Endothelial cell of umbilical vein (primary cell): Measurements from ENCODE around the gene AP5B1. TPM values are rescaled to one million over a fixed set of nuclear protein-coding genes. Genes with fewer than 3 reads are reported as not detected.

Source experiments
- BruUV-seq: library from RNA; stranded (reverse); fragments of 400-500 nt; replicated peaks from 2 replicates; lab custom pipeline; 2021; lab: Mats Ljungman, UMichigan
- CTCF ChIA-PET: fragments of 300-600, 350-600 bp; sonication (Branson Sonifier 250); formaldehyde crosslinking; loops from one replicate; lab custom pipeline; 2021; ENCODE audit warnings: antibody characterized with exemption, inconsistent platforms; lab: Charles Lee
- POLR2A ChIA-PET: fragments of 300-600, 350-600 bp; sonication (Branson Sonifier 250); formaldehyde crosslinking; loops from one replicate; lab custom pipeline; 2021; ENCODE audit warnings: antibody characterized with exemption, inconsistent platforms; lab: Charles Lee
- DNase-seq: peaks from one replicate; pipeline ENCODE4 v3.0.0-alpha.2; 2011; ENCODE audit warnings: low read depth, low spot score
- FAIRE-seq: peaks from 2 replicates; lab custom pipeline; 2011; peaks lifted over from hg19 to GRCh38; lab: Jason Lieb, UNC
- H2AFZ ChIP-seq: 2 replicates; pipeline ENCODE4 v1.6.0; 2012; ENCODE audit warnings: low read depth, low read length, control low read depth, inconsistent platforms
- H3K27ac ChIP-seq: 2 replicates; pipeline ENCODE4 v1.5.1; 2011; ENCODE audit warnings: low read depth, mild to moderate bottlenecking, control low read depth, low read length, moderate library complexity; ENCODE audit not compliant: insufficient read depth
- H3K27me3 ChIP-seq, 2 experiments: 2 replicates each; pipeline versions ENCODE4 v1.6.0 to v1.6.1; 2011; ENCODE audit warnings: low read length in 2 of 2, mixed read lengths in 1 of 2; ENCODE audit not compliant: control insufficient read depth in 2 of 2, insufficient read depth in 2 of 2
- H3K36me3 ChIP-seq, 2 experiments: 2 replicates in 1 of 2; 3 replicates in 1 of 2; pipeline ENCODE4 v1.5.1; 2011; ENCODE audit warnings: low read length in 2 of 2, mild to moderate bottlenecking in 1 of 2, moderate library complexity in 1 of 2; ENCODE audit not compliant: control insufficient read depth in 2 of 2, insufficient read depth in 2 of 2; ENCODE audit errors: extremely low read depth in 1 of 2
- H3K4me1 ChIP-seq: 3 replicates; pipeline ENCODE4 v1.5.1; 2011; ENCODE audit warnings: mild to moderate bottlenecking, low read length; ENCODE audit not compliant: control insufficient read depth, insufficient read depth; ENCODE audit errors: extremely low read depth
- H3K4me2 ChIP-seq: 2 replicates; pipeline ENCODE4 v1.6.1; 2011; ENCODE audit warnings: low read length, control low read depth, mixed read lengths; ENCODE audit not compliant: insufficient read depth
- H3K4me3 ChIP-seq, 3 experiments: fragments of 200-600 bp in 1 of 3; sonication (generic), shearing (Covaris generic) in 1 of 3; replicated peaks in 1 of 3; 2 replicates each; pipeline ENCODE4 v1.5.1; 2011 to 2016; ENCODE audit warnings: control low read depth in 3 of 3, low read length in 3 of 3, mild to moderate bottlenecking in 2 of 3, inconsistent platforms in 1 of 3, low read depth in 1 of 3, moderate library complexity in 1 of 3; ENCODE audit not compliant: insufficient read depth in 1 of 3
- H3K79me2 ChIP-seq: 2 replicates; pipeline ENCODE4 v1.6.0; 2012; ENCODE audit warnings: low read length, inconsistent platforms; ENCODE audit not compliant: control insufficient read depth, insufficient read depth
- H3K9ac ChIP-seq: replicated peaks from 2 replicates; pipeline ENCODE3; 2011; ENCODE audit warnings: low read length, control low read depth; ENCODE audit not compliant: insufficient read depth; ENCODE audit errors: extremely low read depth
- H3K9me1 ChIP-seq: replicated peaks from 3 replicates; pipeline ENCODE4 v1.6.0; 2011; ENCODE audit warnings: mild to moderate bottlenecking, low read length; ENCODE audit not compliant: control insufficient read depth, insufficient read depth; ENCODE audit errors: extremely low read depth
- H3K9me3 ChIP-seq: replicated peaks from 2 replicates; pipeline ENCODE4 v1.5.1; 2012; ENCODE audit warnings: low read length, inconsistent platforms; ENCODE audit not compliant: control insufficient read depth, insufficient read depth
- H4K20me1 ChIP-seq: replicated peaks from 2 replicates; pipeline ENCODE3; 2011; ENCODE audit warnings: mild to moderate bottlenecking, low read length; ENCODE audit not compliant: control insufficient read depth, insufficient read depth; ENCODE audit errors: extremely low read depth
- EZH2 ChIP-seq: IDR thresholded peaks from 2 replicates; pipeline ENCODE4 v1.6.1; 2012; ENCODE audit warnings: borderline replicate concordance, low read depth, mild to moderate bottlenecking, moderate library complexity, low read length, inconsistent platforms; ENCODE audit not compliant: severe bottlenecking
- FOS ChIP-seq: IDR thresholded peaks from 2 replicates; pipeline ENCODE4 v1.6.1; 2011; ENCODE audit warnings: mild to moderate bottlenecking, low read length, moderate library complexity, borderline replicate concordance; ENCODE audit not compliant: insufficient read depth
- GATA2 ChIP-seq: IDR thresholded peaks from 2 replicates; pipeline ENCODE4 v1.7.0; 2011; ENCODE audit warnings: low read depth, mild to moderate bottlenecking, moderate library complexity, mixed read lengths, low read length; ENCODE audit not compliant: insufficient read length, insufficient read depth
- JUN ChIP-seq: IDR thresholded peaks from 2 replicates; pipeline ENCODE4 v1.6.1; 2011; ENCODE audit warnings: borderline replicate concordance, low read depth; ENCODE audit not compliant: insufficient read length, insufficient read depth
- MYC ChIP-seq: IDR thresholded peaks from one replicate; pipeline ENCODE4 v1.6.1; 2011; ENCODE audit warnings: mild to moderate bottlenecking, low read depth, low read length
- POLR2A ChIP-seq: IDR thresholded peaks from 2 replicates; pipeline ENCODE4 v1.6.1; 2012; ENCODE audit warnings: low read depth, mild to moderate bottlenecking, control low read depth, low read length
- POLR2AphosphoS5 ChIP-seq: IDR thresholded peaks from 2 replicates; pipeline ENCODE4 v1.6.1; 2012; ENCODE audit warnings: low read depth, mild to moderate bottlenecking, control low read depth, low read length, moderate library complexity; ENCODE audit not compliant: insufficient read depth
- dilution Hi-C: fragments of 300-500 bp; cut with MboI; formaldehyde crosslinking; loops from one replicate; pipeline ENCODE4 v1.15.0; 2019; ENCODE audit warnings: low sequenced_read_pairs; ENCODE audit not compliant: extremely low pct_ligation_motif_present
- intact Hi-C: fragments of 100-400 bp; cut with micrococcal nuclease; formaldehyde crosslinking; loops from one replicate; pipeline ENCODE4 v1.10.0; 2022
- polyA plus RNA-seq, 4 experiments: library from polyadenylated mRNA; depleted of rRNA in 3 of 4; stranded (reverse) in 3 of 4; unstranded in 1 of 4; fragments of >200 nt; gene quantifications; 2 replicates each; pipeline versions ENCODE4 v1.2.1 to v1.2.3, GENCODE V29; 2011 to 2012; ENCODE audit warnings: missing spikeins in 1 of 4
- total RNA-seq: library from RNA; stranded (reverse); gene quantifications from 2 replicates; pipeline ENCODE4 v1.2.3, GENCODE V29; 2021
- TF ChIP-seq, protein P1 (sequence below), 2 donors: IDR thresholded peaks; 1 replicate in 1 of 2; 2 replicates in 1 of 2; pipeline ENCODE4 v1.5.1; 2011; ENCODE audit warnings: low read length in 2 of 2, mild to moderate bottlenecking in 2 of 2, moderate library complexity in 2 of 2, control low read depth in 1 of 2, inconsistent platforms in 1 of 2, low read depth in 1 of 2; ENCODE audit not compliant: insufficient read depth in 1 of 2; ENCODE audit errors: extremely low read depth in 1 of 2
- TF ChIP-seq, protein P2 (sequence below): IDR thresholded peaks from 2 replicates; pipeline ENCODE4 v1.6.1; 2011; ENCODE audit not compliant: insufficient read depth, insufficient read length

Gene AP5B1
- total and polyA plus RNA-seq, 2 donors (not counting 3 experiments of a cell fraction or from before 2014, with no cell fraction given) = 9.2 to 15.3 TPM

DNA sequence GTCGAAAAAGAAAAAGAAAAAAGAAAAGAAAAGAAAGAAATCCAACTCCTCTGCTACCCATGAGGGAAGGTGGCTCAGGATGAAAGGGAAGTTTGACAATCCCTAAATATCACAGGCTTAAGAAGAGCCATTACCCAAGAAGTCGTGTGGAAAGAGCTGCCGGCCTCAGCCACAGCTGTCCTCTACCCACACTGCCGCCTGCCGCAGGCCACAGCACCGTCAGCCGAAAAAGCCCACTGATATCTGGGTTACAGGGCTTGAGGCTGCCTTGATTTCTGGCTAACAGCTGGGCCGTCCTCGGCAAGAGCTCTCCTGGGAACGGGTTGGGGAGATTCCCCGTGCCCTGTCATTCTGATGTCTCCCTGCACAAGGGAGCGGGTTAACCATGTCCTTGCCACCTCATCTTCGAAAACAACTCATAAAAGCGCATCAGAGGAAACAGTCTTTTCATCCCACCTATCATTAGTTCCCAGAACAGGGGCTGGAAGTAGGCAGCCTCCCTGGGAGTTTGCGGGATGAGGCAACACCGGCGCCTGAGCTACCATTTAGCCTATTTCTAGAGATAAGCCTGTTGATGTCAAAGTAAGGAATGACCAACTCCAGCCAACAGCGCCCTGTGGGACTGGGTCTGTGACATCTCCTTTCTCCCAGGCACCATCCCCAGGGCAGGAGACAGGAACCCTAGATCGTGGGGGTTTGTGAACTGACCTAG lies 31.1 kb upstream of the AP5B1 start:
- Histone ChIP-seq H3K4me3 (no peak overlapping the region), H3K9me3 (no peaks in the 10 kb centered on the region), H3K36me3 (no peaks in the 10 kb centered on the region), H3K4me2 (no peak overlapping the region), H4K20me1 (no peaks in the 10 kb centered on the region), H3K4me1 (no peaks in the 10 kb centered on the region), H3K27me3 (peaks cover 10% of the 10 kb centered on the region in 2 experiments), H2AFZ (no peak overlapping the region), H3K9me1 (no peaks in the 10 kb centered on the region), H3K79me2 (no peaks in the 10 kb centered on the region), H3K9ac (no peak overlapping the region), H3K27ac (no peak overlapping the region)
- dilution Hi-C loops (no loop called here), intact Hi-C loops (no loop called here)
- DNase-seq = no peak
- TF ChIP-seq POLR2AphosphoS5 (no peak), EZH2 (no peak), JUN (no peak), GATA2 (no peak), FOS (no peak), POLR2A (no peak), MYC (no peak)
- TF ChIP-seq, protein P1, sequence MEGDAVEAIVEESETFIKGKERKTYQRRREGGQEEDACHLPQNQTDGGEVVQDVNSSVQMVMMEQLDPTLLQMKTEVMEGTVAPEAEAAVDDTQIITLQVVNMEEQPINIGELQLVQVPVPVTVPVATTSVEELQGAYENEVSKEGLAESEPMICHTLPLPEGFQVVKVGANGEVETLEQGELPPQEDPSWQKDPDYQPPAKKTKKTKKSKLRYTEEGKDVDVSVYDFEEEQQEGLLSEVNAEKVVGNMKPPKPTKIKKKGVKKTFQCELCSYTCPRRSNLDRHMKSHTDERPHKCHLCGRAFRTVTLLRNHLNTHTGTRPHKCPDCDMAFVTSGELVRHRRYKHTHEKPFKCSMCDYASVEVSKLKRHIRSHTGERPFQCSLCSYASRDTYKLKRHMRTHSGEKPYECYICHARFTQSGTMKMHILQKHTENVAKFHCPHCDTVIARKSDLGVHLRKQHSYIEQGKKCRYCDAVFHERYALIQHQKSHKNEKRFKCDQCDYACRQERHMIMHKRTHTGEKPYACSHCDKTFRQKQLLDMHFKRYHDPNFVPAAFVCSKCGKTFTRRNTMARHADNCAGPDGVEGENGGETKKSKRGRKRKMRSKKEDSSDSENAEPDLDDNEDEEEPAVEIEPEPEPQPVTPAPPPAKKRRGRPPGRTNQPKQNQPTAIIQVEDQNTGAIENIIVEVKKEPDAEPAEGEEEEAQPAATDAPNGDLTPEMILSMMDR (IDR thresholded peaks at IDR 0.05; ENCODE audit: extremely low read depth in 1 of 2, insufficient read depth in 1 of 2, low read depth in 1 of 2, low read length in 2 of 2) = no peak
- TF ChIP-seq, protein P2, sequence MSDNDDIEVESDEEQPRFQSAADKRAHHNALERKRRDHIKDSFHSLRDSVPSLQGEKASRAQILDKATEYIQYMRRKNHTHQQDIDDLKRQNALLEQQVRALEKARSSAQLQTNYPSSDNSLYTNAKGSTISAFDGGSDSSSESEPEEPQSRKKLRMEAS = no peak
- CTCF ChIA-PET = interaction anchor here (0.8 to 3.3 kb wide), 6 partner anchors 10 to 83 kb away, joined by 3 to 28 read pairs (median 4); partner anchors contain the start of genes AP5B1 and SNX32
- no TSS peak for BruUV-seq
- FAIRE-seq = no peak
- POLR2A ChIA-PET = no interaction called here
